DMS53 treated with DMSO at 0.1 percent for 48 hours (cell line): ENCODE results near the gene DCLK1.

Experiments used
- DNase-seq: peaks from one replicate; lab custom pipeline; 2025; ENCODE audit not compliant: unreplicated experiment; lab: John Stamatoyannopoulos, UW

DCLK1 gene

GRCh38 chr13:35722458-35723052 is 408.6 kb downstream of the DCLK1 start:
- no peak for DNase-seq

DNA sequence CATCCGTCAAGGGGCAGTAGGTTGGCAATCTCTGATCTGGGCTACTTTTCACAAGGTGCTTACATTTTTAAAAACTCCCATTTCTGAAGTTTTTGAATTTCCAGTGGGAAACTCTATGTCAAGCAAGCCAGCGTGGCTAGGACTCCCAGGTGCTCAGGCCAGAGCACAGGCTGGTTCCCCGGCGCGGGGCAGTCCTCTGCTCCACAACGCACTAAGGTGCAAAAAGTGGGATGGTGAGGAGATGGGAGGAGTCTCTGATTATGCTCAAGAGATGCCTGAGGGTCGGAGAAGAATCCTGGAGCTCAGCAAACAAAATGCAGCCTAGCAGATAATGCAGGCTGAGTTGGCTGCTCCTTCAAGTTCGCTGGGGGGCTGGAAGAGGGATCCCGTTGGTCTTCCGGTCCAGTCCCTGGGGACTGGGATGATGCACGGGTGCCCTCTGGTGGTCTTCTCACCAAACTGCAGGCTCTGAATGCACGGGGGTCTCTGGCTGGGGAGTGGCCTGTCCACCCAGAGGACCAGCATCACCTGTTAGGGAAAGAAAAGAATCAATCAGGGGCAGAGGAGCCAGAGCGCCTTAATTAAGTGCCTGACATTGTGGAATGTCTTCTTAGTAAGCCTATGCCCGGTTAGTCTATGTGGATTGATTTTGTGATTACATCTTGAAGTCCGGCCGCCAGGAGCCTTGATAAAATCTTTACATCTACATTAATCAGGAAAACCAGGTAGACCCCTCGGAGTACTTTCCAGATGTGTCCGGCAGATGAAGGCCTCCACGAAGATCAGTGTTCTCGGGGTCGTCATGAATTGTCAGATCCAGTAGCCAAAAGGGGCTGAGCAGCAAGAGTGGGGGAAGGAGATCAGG is 410.3 kb downstream of the DCLK1 start:
- peak; percentile 32 for DNase-seq

- DNase-seq: no peak
These were observed 410.9 kb downstream of the DCLK1 start for GRCh38 chr13:35720290-35720689.
